Fibroblast of lung (primary cell): Measurements from ENCODE around the gene CERS6.

Experiments used
- CTCF ChIP-seq, 2 donors: IDR thresholded peaks in 1 of 2; conservative IDR thresholded peaks in 1 of 2; 1 replicate in 1 of 2; 2 replicates in 1 of 2; pipeline ENCODE4 v1.5.1; 2011 to 2012; ENCODE audit warnings: low read length in 2 of 2, control low read depth in 1 of 2, inconsistent platforms in 1 of 2, low read depth in 1 of 2, mild to moderate bottlenecking in 1 of 2
- EZH2 ChIP-seq: IDR thresholded peaks from 2 replicates; pipeline ENCODE4 v1.5.1; 2012; ENCODE audit warnings: low read length, control low read depth, mild to moderate bottlenecking; ENCODE audit errors: missing control alignments

- TF ChIP-seq CTCF (conservative IDR thresholded peaks at IDR 0.05 in 1 of 2, IDR thresholded peaks at IDR 0.05 in 1 of 2; ENCODE audit: low read depth in 1 of 2, low read length in 2 of 2) (no peak), EZH2 (no peak)
Observed at GRCh38 chr2:168700615-168701245, 244.7 kb downstream of the CERS6 start.
